ENCODE measurements around the gene TTC9C. TPM values are rescaled to one million over a fixed set of nuclear protein-coding genes. Genes with fewer than 3 reads are reported as not detected.

Gene TTC9C
- total RNA-seq, 1 experiment from 2014 or later = 48.7 TPM

- no peak for TF ChIP-seq NFYB (CRISPR knock-in tag; conservative IDR thresholded peaks at IDR 0.05; ENCODE audit: low read depth)
- TF ChIP-seq RORB (CRISPR knock-in tag; IDR thresholded peaks at IDR 0.05) = 0 out of 2 replicates have a peak, but pooled peaks have one; percentile 3
- TF ChIP-seq ZNF121 (CRISPR knock-in tag; IDR thresholded peaks at IDR 0.05) = no peak
- 0 out of 2 replicates have a peak, but pooled peaks have one; percentile 41 for TF ChIP-seq FOXK1 (CRISPR knock-in tag; IDR thresholded peaks at IDR 0.05)
- no peak for TF ChIP-seq RELA (CRISPR knock-in tag; IDR thresholded peaks at IDR 0.05; ENCODE audit: borderline replicate concordance)
- TF ChIP-seq MXD4 (CRISPR knock-in tag; IDR thresholded peaks at IDR 0.05; ENCODE audit: borderline replicate concordance) = no peak
- no peak; the same call in 1 of the 2 replicates for TF ChIP-seq ETV6 (CRISPR knock-in tag; IDR thresholded peaks at IDR 0.05)
- no peak for TF ChIP-seq ZNF317 (CRISPR knock-in tag; IDR thresholded peaks at IDR 0.05; ENCODE audit: borderline replicate concordance, low read depth)
- no peak for TF ChIP-seq FOXP4 (CRISPR knock-in tag; IDR thresholded peaks at IDR 0.05)
- TF ChIP-seq, protein P1, sequence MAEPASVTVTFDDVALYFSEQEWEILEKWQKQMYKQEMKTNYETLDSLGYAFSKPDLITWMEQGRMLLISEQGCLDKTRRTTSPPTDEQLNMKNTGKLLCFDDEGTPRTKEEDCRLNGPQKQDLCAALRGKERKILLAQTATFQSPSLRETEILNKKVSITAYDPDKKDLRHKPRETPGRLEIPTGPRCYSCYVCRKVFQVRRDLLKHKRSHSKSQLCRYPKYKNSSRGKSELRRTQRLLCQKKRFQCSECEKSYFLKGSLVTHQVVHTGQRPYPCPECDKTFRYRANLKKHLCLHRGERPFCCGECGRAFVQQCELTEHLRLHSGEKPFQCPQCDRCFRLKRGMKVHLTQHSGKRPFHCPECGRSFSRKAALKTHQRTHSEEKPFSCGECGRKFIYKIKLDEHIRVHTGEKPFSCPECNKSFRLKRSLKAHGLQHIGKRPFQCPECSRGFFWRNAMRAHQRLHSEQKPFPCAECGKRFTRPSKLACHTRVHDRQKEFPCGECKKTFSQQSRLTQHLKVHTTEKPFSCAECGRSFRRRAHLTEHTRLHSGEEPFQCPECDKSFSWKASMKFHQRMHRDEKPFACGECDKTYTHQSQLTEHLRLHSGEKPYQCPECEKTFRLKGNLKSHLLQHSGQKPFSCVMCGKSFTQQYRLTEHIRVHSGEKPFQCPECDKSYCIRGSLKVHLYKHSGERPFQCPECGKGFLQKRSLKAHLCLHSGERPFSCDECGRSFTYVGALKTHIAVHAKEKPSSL (CRISPR knock-in tag; conservative IDR thresholded peaks at IDR 0.05) = no peak
- TF ChIP-seq MYBL2 (CRISPR knock-in tag; IDR thresholded peaks at IDR 0.05) = no peak
- TF ChIP-seq SMAD4 (CRISPR knock-in tag; IDR thresholded peaks at IDR 0.05) = no peak
- no peak for TF ChIP-seq GABPB1 (CRISPR knock-in tag; IDR thresholded peaks at IDR 0.05)
- TF ChIP-seq ESRRA (CRISPR knock-in tag; IDR thresholded peaks at IDR 0.05; ENCODE audit: borderline replicate concordance) = no peak
- peak; percentile 25; the same call in 1 of the 2 replicates for TF ChIP-seq E2F5 (CRISPR knock-in tag; IDR thresholded peaks at IDR 0.05)
- TF ChIP-seq SP1 (CRISPR knock-in tag; conservative IDR thresholded peaks at IDR 0.05) = peak; percentile 83
- no peak for TF ChIP-seq NR2C2 (CRISPR knock-in tag; IDR thresholded peaks at IDR 0.05)
- no peak for TF ChIP-seq CREB1 (CRISPR knock-in tag; IDR thresholded peaks at IDR 0.05)
- TF ChIP-seq NFE2L1 (CRISPR knock-in tag; IDR thresholded peaks at IDR 0.05) = no peak
- no peak for TF ChIP-seq EMX1 (CRISPR knock-in tag; IDR thresholded peaks at IDR 0.05)
- 0 out of 2 replicates have a peak, but pooled peaks have one; percentile 34 for TF ChIP-seq ATF1 (CRISPR knock-in tag; IDR thresholded peaks at IDR 0.05)
- TF ChIP-seq, protein P2, sequence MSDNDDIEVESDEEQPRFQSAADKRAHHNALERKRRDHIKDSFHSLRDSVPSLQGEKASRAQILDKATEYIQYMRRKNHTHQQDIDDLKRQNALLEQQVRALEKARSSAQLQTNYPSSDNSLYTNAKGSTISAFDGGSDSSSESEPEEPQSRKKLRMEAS (CRISPR knock-in tag; IDR thresholded peaks at IDR 0.05) = peak; percentile 47
- TF ChIP-seq ZNF232 (CRISPR knock-in tag; IDR thresholded peaks at IDR 0.05) = no peak
- no peak for TF ChIP-seq OVOL2 (CRISPR knock-in tag; IDR thresholded peaks at IDR 0.05; ENCODE audit: borderline replicate concordance)
- TF ChIP-seq, protein P3, sequence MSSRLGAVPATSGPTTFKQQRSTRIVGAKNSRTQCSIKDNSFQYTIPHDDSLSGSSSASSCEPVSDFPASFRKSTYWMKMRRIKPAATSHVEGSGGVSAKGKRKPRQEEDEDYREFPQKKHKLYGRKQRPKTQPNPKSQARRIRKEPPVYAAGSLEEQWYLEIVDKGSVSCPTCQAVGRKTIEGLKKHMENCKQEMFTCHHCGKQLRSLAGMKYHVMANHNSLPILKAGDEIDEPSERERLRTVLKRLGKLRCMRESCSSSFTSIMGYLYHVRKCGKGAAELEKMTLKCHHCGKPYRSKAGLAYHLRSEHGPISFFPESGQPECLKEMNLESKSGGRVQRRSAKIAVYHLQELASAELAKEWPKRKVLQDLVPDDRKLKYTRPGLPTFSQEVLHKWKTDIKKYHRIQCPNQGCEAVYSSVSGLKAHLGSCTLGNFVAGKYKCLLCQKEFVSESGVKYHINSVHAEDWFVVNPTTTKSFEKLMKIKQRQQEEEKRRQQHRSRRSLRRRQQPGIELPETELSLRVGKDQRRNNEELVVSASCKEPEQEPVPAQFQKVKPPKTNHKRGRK (CRISPR knock-in tag; IDR thresholded peaks at IDR 0.05; ENCODE audit: borderline replicate concordance) = no peak
- no peak for TF ChIP-seq NR1H2 (CRISPR knock-in tag; IDR thresholded peaks at IDR 0.05)
- TF ChIP-seq SMAD3 (CRISPR knock-in tag; IDR thresholded peaks at IDR 0.05; ENCODE audit: borderline replicate concordance) = no peak
Observed at GRCh38 chr11:62705880-62706849, 22.1 kb upstream of the TTC9C start (continued).
